Stimulated activated CD8-positive, alpha-beta memory T cell treated with anti-CD3 and anti-CD28 coated beads, Interleukin-2, amount 100 ng/mL, for 1 hour (primary cell): ENCODE data around the gene EBLN2.
"Not testable (repeated sequence)": the region's sequence is repeated elsewhere in the genome, so short reads cannot be mapped to it uniquely, and the experiment has no call there.

ENCODE experiments used
- DNase-seq, 2 donors: peaks; one replicate each; pipeline ENCODE4 v3.0.0-alpha.2; 2020; ENCODE audit warnings: low read depth in 2 of 2

EBLN2 gene

DNA sequence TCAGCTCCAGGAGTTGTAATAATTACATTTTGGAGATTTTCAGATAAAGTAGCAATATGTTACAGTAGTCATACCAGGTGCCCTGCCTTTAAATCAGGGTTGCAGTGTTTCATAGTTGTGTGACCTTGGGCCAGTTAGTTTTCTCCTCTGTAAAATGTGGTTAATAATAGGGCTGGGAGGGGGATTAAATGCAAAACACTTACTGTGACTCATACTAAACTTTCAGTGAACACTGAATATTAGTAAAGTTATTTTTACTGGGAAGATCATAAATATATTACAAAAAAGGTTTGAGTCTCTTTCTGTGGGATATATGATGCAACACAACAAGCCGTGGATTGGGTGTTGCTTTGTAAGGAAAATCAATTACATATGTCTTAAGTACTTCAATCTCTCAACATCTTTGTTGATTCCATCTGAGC lies 1.1 kb upstream of the EBLN2 start:
- DNase-seq, result no peak

DNA sequence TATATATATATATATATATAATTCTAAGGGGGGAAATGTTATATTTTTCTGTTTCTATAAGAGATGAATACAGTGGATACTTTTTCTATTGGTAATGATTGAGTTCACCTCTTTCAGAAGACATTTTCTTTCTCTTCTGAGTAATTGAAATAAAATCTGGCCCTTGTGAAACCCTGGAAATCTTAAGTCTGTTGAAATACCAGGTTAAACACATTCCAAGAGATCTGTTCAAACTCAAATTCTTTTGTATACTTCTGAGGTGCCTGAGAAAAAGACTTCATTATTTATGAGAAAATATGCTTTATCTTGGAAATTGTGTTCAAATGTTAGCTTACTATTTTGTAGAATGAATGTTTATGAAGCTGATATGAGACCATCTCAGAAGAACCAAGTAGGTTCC lies 4.8 kb downstream of the EBLN2 start:
- DNase-seq, result not testable (repeated sequence)

DNA sequence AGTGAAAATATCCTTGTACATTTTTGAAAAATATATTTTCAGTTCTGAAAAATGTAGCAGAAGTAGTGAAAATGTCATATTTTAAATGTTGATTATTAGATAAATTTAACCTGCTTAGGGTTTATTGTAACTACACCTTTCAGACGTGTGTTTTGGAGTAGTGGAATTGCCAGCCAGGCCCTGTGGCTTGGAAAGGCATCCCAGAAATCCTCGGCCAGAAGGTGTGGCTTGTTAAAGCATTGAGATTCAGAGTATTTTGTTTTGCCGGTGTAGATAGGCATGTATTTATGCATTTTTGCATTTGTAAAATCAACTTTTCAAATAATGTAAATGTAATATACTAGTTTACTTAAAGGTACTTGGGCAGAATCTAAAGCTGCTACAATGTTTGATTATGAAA lies 7.0 kb downstream of the EBLN2 start:
- DNase-seq, result no peak

DNA sequence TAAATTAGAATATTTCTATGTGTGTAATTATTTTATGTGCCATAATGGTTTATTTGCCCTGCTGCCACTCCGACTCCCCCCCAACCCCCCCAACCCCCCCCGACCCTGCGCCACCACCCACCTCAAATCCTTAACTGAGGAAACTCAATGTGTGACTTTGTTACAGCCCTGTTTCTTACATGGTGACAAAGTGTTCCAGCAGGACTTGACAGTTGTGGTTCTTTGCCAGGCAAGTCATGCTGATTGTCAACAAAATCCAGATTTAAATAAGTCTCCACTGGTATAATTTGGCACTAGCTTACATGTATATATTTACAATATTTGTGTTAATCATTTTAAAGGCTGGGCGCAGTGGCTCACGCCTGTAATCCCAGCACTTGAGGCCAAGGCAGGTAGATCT lies 7.7 kb downstream of the EBLN2 start:
- no peak for DNase-seq

DNA sequence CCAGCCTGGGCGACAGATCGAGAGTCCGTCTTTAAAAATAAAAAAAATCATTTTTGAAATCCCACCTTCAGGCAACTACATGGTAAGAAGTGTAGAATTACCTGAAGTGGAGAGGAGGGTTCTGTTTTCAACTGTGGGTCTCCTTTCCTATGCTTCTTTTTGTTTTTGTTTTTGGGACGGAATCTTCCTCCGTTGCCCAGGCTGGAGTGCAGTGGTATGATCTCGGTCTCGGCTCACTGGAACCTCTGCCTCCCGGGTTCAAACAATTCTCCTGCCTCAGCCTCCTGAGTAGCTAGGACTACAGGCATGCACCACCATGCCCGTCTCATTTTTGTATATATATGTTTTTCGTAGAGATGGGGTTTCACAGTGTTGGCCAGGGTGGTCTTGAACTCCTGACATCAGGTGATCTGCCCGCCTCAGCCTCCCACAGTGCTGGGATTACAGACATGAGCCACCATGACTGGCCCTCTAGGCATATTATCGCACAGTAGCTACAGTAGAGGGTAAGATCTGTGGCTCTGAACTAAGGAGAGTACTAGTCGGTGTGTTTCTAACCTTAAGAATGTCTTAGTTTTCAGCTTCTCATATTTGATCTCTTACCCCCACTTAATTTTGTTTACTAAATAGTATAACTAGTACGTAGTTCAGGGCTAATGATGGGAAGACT lies 8.5 kb downstream of the EBLN2 start:
- no peak for DNase-seq

DNA sequence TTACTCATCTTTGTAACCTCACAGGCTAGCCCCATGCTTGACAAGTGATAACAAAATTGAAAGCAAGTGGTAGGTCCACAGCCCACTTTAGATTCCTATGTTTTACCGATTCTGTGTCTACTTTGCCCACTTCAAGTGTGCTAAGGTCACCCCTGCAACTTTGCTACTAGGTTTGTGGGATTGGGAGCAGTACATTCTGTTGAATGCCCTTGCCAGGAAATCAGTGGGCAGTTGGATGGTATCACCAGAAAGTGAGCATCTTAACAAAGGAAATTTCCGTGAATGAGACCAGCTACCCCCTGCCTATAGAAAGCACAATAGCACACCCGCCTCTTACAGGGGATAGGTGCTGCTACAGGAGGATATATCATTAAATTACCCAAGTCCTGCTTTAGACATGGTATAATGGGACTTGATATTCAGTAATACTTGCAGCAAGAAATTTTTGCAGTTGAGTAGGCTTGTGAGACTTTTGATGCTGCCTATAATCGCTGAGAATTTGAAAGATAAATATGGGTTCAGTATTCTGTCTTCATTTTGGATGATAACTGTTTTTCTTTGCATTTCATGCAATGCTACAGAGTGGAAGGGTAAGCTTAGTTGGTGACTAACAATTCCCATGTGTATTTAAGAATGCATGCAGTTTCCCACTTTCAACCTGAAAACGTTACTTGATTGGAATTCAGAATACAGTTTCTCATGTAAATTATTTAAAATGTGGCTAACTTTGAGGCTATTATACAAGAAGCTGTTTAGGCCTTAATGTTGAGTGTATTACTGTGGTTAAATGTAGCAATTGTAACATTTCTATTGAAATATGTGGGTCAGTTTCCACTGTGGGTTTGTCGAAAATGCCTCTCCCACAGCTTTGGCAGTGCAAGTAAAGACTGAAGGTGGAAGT lies 9.5 kb downstream of the EBLN2 start:
- DNase-seq, result no peak

DNA sequence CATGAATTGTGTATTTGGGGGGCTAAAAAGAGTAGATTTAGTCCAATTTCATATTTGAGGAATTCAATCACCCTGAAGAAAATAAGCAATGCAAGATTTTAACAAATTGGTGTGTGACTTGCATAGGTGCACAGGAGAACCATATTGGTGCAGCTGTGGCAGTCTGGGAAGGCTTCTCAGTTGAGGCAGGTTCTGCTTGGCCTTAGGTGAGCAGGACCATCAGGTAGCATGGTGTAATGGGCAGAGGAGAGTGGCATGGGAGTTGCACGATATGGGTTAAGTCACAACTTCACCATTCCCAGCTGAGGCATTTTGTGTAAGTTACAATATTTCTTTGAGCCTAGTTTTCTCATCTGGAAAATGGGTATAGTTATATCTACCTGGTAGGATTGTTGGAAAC lies 10.5 kb downstream of the EBLN2 start:
- DNase-seq, result no peak

DNA sequence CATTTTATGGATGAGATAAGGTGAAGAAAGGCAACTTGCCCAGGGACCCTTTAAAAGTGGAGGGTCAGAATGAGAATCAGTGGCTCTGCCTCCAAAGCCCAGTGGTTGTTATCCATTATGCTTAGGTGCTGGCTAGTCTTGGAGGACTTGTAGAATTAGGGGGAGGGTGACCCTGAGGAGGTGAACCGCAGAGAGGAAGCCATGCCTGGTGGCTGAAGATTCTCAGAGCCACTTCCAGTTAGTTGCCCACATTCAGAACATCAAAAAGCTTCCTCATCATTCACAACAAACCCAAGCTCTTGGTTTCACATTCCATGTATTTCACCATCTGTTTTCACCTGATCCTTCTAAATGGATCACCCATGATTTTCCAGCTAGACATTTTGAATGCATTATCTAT lies 11.2 kb downstream of the EBLN2 start:
- no peak for DNase-seq

DNA sequence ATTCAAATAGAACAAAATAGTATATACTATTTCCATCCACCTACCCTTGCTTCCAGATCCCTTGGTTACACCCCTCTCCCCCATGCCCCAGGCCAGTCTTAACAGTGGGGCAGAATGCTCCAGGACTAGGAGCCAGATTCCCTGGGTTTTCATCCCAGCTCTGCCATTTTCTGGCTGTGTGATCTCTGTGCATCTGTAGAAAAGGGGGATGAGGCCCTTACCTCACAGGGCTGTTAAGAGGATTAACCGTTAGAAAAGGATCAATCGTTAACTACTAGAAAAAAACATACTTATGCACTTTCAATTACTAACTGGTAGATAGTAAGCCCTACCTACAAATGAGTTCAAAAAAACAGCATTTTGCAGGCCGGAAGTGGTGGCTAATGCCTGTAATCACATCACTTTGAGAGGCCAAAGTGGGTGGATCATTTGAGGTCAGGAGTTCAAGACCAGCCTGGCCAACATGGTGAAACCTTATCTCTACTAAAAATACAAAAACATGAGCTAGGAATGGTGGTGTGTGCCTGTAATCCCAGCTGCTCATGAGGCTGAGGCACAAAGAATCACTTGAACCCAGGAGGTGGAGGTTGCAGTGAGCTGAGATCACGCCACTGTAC lies 11.7 kb downstream of the EBLN2 start:
- DNase-seq, result no peak

DNA sequence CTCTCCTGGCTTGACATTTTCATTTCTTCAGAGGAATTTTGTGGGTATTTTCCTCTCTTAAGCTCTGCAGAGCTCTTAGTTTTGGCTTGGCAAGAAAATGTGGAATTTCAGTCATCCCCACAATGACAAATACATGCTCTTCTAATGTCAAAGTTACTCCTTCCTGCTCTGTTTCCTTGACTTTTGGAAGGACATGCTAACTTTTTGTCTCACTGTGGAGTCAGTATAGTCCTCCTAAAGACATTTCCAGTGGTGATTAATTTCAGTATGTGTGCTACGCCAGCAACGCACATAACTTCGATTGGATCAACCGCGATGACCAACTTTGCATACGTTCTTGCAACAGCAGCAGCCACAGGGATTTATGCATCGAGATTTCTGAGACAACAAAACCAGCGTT lies 13.3 kb downstream of the EBLN2 start:
- no peak for DNase-seq

DNA sequence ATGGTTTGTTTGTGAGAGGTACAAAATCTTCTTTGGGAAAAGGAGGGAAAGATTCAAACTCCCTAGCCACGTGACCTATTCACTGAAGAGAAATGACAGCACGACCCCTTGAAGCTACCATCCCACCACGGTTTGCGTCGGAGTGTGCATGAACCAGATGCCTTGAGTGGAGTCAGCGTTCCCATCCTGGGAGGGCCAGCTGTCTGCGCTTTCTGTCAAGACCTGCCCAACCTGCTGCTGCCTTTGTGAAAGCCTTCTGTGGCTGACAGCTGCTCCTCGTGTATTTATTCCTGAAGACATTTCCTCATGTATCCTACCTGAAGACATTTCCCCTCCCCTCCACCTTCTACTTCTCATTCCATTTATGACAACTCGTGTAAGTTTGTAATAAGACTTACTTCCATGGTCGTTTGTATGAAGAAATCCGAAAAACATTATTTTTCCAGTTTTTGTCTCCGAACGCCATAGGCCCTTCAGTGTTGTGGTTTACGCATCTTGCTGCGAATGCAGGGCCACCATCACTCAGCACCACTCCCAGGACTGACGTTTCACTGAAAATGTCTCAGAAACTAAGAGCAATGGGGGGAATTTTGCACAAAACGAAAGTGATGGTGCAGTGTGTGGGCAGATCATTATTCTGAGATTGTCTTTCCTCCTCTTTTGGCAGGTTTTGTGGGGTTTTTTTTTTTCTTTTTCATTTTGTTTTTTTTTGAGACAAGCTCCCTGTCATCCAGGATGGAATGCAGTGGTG lies 18.9 kb downstream of the EBLN2 start:
- no peak for DNase-seq

DNA sequence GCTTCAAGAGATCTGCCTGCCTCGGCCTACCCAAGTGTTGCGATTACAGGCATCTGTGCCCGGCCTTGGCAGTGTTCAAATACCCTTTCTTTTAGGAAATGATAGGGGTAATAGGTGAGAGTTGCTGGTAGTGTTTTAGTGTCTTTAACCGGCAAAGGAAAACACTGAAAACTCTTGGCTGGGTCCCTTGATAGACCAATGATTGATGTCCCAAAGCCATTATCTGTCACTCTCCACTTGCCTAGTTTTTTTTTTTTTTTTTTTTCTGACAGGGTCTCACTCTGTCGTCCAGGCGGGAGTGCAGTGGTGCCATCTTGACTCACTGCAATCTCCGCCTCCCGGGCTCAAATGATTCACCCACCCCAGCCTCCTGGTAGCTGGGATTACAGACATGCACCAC lies 19.7 kb downstream of the EBLN2 start:
- DNase-seq, result no peak

DNA sequence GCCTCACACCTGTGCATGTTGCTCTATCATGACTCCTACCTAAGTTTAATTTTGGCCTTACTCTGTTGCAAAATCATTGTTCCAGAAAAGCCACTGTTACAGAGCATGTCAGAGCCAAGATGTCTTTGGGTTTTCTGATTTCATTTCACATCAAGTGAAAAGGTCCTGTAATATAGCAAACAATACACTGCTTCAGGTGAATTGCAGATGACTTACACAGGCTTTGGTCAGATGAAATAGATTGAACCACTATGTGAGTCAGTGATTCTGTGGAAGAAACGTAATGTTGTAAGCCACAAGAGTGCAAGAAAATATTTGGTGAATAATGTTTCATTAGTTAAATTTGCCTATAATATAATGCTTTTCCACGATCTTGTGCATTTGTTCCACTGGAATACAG lies 22.7 kb downstream of the EBLN2 start:
- DNase-seq, result no peak

DNA sequence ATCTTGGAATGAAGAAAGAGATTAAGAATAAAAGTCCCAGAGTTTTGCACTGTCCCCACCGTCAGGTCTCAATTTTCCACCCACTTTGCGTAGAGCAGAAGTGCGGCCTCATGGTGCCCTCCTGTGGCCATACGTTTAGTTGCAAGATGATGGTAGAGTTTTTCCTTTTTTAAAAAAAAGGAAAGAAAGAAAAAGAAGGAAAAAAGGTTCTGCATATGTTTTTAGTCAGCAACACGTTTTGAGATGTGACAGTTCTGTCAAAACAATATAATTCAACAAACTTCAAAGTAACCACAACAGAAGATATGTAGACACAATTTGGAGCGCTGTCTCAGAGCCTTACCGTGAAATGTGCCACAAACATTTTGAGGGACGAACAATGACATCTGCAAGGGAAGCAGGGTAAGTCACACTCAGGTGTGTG lies 24.6 kb downstream of the EBLN2 start:
- peak in 1 of 2 donors; percentile 9 for DNase-seq

DNA sequence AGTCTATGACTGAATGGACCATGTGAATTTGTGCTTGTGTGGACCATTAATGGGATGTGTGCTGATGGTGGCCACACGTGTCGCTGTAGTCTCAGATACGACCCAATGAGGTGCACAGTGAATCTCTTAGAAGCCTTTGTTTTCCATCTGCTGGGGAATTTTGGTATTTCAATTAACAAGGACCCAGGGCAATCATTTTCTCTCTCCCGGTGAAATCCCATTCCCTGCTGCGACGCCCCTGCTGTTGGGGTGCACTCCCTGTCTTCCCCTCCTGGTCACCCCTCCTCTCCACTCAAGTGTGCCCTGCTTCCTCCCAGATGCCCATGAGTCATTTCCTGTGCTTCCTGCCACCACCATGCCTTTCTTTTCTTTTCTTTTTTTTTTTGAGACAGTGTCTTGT lies 32.7 kb downstream of the EBLN2 start:
- DNase-seq, result no peak

DNA sequence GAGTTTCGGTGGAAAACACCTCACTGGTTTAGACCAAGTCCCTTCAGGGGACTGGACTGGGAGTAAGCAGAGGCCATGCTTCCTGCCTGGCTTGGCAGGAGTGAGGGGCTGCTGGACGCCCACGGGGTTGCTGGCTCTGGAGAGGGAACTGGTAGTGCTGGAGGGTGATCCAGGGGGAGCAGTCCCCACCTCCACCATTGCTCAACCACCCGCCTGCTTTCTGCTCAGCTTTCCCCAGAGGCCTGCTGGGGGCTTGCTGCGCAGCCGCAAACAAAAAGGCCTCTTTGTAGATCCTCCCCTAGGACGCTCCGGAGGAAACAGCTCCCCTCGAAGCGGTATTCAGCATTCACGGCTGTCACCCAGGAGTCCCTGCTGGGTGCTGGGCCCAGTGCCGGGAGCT lies 33.5 kb downstream of the EBLN2 start:
- DNase-seq, result no peak

DNA sequence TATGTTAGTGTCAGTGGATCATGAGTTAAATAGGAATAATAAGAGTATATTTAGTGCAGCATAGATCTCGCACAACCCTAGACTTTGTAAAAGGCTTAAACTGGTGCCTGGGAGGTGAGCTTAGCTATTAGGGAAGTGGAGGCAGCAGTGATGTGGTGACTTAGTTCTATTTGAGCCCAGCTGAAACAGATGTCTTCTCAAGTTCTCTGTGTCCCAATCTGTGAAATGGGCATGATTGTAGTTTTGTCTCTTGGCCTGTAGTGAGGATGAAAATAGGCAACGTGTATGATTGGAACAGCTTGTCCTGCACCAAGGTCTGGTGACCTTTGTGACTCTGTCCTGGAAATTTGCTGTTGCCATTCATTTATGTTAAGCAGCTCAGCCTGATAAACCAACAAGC lies 34.7 kb downstream of the EBLN2 start:
- DNase-seq, result no peak

DNA sequence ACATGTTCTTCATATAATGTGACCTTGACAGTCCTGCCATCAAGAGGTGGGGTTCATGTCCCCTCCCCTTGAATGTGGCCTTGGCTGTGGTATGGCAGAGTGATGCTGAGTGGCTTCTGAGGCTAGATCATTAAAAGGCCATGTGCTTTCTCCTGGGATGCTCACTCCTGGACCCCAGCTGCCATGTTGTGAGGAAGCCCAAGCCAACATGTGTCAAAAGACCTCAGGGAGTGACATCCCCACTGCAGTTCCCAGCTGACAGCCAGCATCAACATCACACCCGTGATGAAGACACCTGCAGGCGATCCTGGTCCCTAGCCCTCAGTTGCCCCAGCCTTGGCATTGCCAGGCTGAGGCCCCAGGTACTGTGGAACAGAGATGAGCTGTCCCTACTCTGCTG lies 36.6 kb downstream of the EBLN2 start:
- no peak for DNase-seq

DNA sequence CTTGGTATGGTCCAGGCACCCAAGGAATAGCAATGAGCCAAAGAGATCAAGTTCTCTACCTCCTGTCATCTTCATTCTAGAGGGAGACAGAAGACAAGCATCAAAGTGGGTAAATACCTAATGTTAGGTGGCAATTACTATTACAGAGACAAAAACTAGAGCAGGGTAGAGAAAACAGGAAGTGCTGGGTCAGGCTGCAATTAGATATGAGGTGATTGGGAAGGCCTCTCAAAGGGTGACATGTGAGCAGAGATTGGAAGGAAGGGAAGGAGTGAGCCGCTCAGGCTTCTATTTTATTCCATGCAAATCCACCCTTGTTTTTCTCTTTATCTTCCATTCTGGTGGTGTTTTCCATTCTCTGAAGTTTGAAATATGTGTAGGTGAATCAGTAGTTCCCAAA lies 37.4 kb downstream of the EBLN2 start:
- DNase-seq, result no peak

DNA sequence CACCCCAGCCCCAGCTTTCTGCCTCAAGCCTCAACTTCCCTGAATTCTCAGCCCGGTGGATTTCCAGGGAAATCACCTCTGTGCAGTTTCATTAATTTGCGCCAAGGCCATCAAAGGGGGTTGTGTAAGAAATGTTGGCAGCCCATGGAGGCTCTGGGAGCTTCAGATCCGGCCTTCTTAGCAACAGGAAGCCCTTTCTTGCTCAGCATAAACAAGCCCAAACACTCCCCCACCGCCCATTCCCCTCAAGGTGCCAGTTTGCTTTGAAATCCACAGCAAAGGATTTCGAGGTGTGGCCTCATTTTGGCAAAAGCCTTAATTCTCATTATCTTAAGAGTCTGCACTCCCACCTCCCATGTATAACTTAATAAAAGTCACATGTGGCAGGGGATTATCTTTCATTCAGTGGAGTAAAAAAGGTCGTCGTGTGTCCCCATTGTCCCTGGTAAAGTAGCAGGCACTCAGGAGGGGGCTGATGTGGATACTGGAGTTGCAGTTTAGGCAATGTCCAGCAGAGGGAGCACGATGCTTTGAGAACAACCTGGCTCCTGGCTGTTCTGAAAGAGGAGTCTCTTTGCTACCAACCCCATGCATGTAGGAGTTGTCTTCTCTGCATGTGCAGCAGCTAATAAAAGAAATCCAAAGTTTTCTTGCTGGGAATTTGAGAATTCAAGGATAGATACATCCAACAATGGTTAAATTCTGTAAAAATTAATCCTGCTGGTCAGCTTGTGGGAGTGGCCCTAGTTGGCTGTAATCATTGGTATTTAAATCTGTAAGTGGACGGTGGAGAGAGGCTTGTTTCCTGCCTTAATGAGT lies 39.5 kb downstream of the EBLN2 start:
- DNase-seq, result peak; percentile 39 to 56

DNA sequence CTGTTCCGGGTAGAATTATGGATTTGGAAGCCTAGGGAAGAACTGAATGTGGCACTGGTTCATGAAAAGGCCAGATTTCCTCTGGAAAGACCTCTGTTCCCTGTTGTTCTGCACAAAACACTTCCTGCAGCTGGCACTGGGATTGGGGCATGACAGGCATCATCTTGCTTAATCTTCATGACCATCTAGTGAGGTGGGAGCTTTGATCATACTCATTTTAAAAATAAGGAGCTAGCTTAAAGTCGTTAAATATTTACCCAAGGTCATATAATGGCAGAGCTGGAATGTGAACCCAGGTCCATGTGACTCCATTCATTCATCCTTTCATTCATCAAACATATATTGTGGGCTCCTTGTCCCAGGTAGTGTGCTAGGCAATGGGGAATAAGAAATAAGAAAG lies 40.4 kb downstream of the EBLN2 start:
- DNase-seq, result no peak
